Common myeloid progenitor, CD34-positive (primary cell): ENCODE data around the gene EFCAB6.

Source experiments
- CTCF ChIA-PET: fragments of 350-600 bp; sonication (Branson Sonifier 250); formaldehyde crosslinking; loops from one replicate; lab custom pipeline; 2021; ENCODE audit warnings: antibody characterized with exemption; lab: Charles Lee
- POLR2A ChIA-PET: fragments of 350-600 bp; sonication (Branson Sonifier 250); formaldehyde crosslinking; loops from one replicate; lab custom pipeline; 2021; ENCODE audit warnings: antibody characterized with exemption; lab: Charles Lee
- DNase-seq, 3 donors: peaks; one replicate each; pipeline versions ENCODE4 v3.0.0 to v3.0.0-alpha.2; 2013
- H3K27ac ChIP-seq, 2 experiments: 1 replicate in 1 of 2; 2 replicates in 1 of 2; pipeline ENCODE4 v1.7.0; 2013; ENCODE audit warnings: inconsistent platforms in 2 of 2, low read length in 2 of 2, mild to moderate bottlenecking in 2 of 2, low read depth in 1 of 2, moderate library complexity in 1 of 2; ENCODE audit not compliant: severe bottlenecking in 2 of 2, insufficient read depth in 1 of 2, poor library complexity in 1 of 2
- H3K27me3 ChIP-seq, 5 experiments: replicated peaks in 2 of 5; 1 replicate in 3 of 5; 2 replicates in 2 of 5; pipeline versions ENCODE4 v1.6.1 to v1.7.0; 2013; ENCODE audit warnings: low read length in 4 of 5, mild to moderate bottlenecking in 2 of 5, moderate library complexity in 2 of 5, inconsistent platforms in 1 of 5; ENCODE audit not compliant: insufficient read depth in 5 of 5, control insufficient read depth in 4 of 5
- H3K36me3 ChIP-seq, 4 experiments: 1 replicate in 2 of 4; 2 replicates in 2 of 4; pipeline versions ENCODE4 v1.6.1 to v1.7.0; 2013; ENCODE audit warnings: low read length in 3 of 4, control low read depth in 1 of 4, mild to moderate bottlenecking in 1 of 4; ENCODE audit not compliant: control insufficient read depth in 4 of 4, insufficient read depth in 4 of 4
- H3K4me1 ChIP-seq, 4 experiments: 1 replicate in 3 of 4; 2 replicates in 1 of 4; pipeline versions ENCODE4 v1.6.1 to v1.7.1; 2013; ENCODE audit warnings: low read length in 3 of 4, mild to moderate bottlenecking in 3 of 4, control low read depth in 1 of 4, inconsistent platforms in 1 of 4, moderate library complexity in 1 of 4; ENCODE audit not compliant: control insufficient read depth in 4 of 4, insufficient read depth in 4 of 4; ENCODE audit errors: control extremely low read depth in 1 of 4
- H3K4me3 ChIP-seq, 7 experiments: 1 replicate in 4 of 7; 2 replicates in 3 of 7; pipeline versions ENCODE4 v1.5.1 to v1.7.0; 2013; ENCODE audit warnings: mild to moderate bottlenecking in 7 of 7, low read length in 6 of 7, moderate library complexity in 6 of 7, inconsistent platforms in 2 of 7, low read depth in 2 of 7, control low read depth in 1 of 7; ENCODE audit not compliant: insufficient read depth in 4 of 7, control insufficient read depth in 1 of 7; ENCODE audit errors: extremely low read depth in 1 of 7
- H3K9me3 ChIP-seq, 5 experiments: 1 replicate in 4 of 5; 2 replicates in 1 of 5; pipeline versions ENCODE4 v1.6.1 to v1.7.1; 2013; ENCODE audit warnings: low read length in 4 of 5, mild to moderate bottlenecking in 2 of 5, inconsistent platforms in 1 of 5, low read depth in 1 of 5, moderate library complexity in 1 of 5; ENCODE audit not compliant: control insufficient read depth in 4 of 5, insufficient read depth in 2 of 5; ENCODE audit errors: control extremely low read depth in 1 of 5
- WGBS: methylation state at CpG from one replicate; pipeline ENCODE4 v1.1.5; 2013; ENCODE audit not compliant: insufficient coverage; 5-methylcytosine and 5-hydroxymethylcytosine counted together

The EFCAB6 gene

DNA sequence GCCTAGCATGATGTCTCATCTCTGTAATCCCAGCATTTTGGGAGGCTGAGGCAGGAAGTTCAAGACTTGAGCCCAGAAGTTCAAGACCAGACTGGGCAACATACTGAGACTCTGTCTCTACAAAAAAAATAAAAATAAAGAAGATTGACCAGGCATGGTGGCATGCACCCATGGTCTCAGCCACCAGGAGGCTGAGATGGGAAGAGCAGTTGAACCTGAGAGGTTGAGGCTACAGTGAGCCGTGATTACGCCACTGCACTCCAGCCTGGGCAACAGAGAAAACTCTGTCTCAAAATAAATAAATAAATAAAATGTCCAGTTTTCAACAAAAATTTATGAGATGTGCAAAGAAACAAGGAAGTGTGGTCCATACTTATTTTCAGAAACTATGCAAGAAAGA lies 28.3 kb downstream of the EFCAB6 start:
- CTCF ChIA-PET, result no interaction called here
- peaks cover 0 to 2% (median 0%) of the 10 kb centered on the region in 5 experiments for H3K27me3 ChIP-seq
- 100% methylated on average over 1 of the region's 2 CpGs for WGBS
- no peaks in the 10 kb centered on the region for H3K9me3 ChIP-seq
- POLR2A ChIA-PET, result no interaction called here
- H3K4me3 ChIP-seq, result no peak overlapping the region
- no peak overlapping the region for H3K27ac ChIP-seq
- no peaks in the 10 kb centered on the region for H3K36me3 ChIP-seq
- no peaks in the 10 kb centered on the region for H3K4me1 ChIP-seq
- no peak for DNase-seq

DNA sequence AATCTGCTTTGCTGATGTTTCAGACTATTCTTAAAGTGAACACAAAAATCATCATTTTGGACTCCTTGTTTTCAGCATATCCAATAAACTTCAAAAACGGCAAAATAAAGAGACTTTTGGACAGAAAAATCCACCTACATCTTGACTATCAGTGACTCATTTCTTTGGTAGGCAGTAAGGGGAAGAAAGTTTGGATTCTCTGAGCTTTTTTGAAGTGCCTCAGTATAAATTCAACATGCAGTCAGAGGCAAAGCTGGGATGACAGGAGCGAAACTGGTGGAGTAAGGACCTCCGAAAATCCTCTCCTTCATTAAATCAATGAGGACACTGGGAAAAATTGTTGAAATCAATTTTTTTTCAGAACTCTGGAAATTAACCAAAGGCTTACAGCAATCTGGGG lies 29.7 kb downstream of the EFCAB6 start:
- Histone ChIP-seq H3K27ac (no peak overlapping the region), H3K4me3 (no peak overlapping the region), H3K4me1 (peaks cover 0 to 6% (median 3%) of the 10 kb centered on the region in 4 experiments), H3K36me3 (no peaks in the 10 kb centered on the region), H3K27me3 (no peaks in the 10 kb centered on the region), H3K9me3 (no peaks in the 10 kb centered on the region)
- WGBS, result 100% methylated on average over 2 of the region's 3 CpGs
- ChIA-PET POLR2A (no interaction called here), CTCF (no interaction called here)
- DNase-seq, result no peak

DNA sequence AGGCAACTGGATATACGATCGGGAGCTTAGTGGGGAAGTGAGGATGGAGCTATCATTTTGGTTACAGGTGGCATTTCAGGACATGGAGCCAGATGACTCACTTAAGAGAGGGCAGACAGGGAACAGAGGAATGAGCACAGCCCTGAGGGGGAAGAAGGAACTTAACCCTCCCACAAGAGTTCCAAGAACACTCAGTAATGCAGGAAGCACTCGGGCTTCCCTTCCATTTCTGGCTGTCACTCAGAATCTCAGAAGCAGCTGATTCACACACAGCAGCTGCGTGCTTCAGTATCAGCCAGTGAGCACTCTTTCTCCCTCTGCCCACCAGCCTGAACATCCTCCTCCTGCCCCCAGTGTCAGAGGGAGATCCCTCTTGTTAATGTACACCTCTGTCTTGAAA lies 34.8 kb downstream of the EFCAB6 start:
- Histone ChIP-seq H3K27ac (no peak overlapping the region), H3K36me3 (no peaks in the 10 kb centered on the region), H3K4me3 (peak overlapping the region in 1 of 7 experiments; percentile 45), H3K9me3 (no peaks in the 10 kb centered on the region), H3K27me3 (peaks cover 0 to 6% (median 0%) of the 10 kb centered on the region in 5 experiments), H3K4me1 (peaks cover 0 to 12% (median 8%) of the 10 kb centered on the region in 4 experiments)
- 9% methylated on average over 4 of the region's 4 CpGs for WGBS
- DNase-seq, result peak; percentile 11 to 56 (median 42)
- ChIA-PET CTCF (no interaction called here), POLR2A (no interaction called here)

DNA sequence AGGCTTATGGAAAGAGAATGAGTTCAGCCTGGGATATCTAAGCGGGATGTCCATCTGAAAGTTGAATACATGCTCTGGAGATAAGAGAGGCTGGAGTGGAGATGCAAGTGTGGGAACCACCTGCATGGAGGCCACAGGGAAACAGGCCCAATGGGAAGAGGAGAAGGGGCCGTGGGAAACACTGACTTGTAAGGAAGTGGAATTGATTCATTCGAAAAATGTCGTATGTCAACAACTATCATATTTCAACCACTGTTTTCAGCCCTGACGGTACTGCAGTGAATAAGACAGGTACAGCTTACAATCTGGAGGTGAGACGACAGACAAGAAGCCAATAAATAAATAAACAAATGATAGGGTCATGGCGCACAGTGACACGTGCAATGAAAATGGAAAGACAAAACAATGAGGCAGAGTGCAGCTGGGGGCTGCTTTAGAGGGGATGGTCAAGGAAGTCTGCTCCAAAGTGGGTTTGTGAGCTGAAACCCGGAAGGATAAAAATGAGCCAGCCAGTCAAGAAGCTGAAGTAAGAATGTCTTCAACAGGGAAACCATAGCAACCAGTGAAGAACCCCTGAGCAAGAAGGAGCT lies 35.9 kb downstream of the EFCAB6 start:
- Histone ChIP-seq H3K4me1 (peaks cover 0 to 12% (median 8%) of the 10 kb centered on the region in 4 experiments), H3K27me3 (peaks cover 0 to 6% (median 0%) of the 10 kb centered on the region in 5 experiments), H3K4me3 (no peak overlapping the region), H3K27ac (no peak overlapping the region), H3K9me3 (no peaks in the 10 kb centered on the region), H3K36me3 (no peaks in the 10 kb centered on the region)
- POLR2A ChIA-PET, result no interaction called here
- no peak for DNase-seq
- 90% methylated on average over 5 of the region's 9 CpGs for WGBS
- CTCF ChIA-PET, result no interaction called here

DNA sequence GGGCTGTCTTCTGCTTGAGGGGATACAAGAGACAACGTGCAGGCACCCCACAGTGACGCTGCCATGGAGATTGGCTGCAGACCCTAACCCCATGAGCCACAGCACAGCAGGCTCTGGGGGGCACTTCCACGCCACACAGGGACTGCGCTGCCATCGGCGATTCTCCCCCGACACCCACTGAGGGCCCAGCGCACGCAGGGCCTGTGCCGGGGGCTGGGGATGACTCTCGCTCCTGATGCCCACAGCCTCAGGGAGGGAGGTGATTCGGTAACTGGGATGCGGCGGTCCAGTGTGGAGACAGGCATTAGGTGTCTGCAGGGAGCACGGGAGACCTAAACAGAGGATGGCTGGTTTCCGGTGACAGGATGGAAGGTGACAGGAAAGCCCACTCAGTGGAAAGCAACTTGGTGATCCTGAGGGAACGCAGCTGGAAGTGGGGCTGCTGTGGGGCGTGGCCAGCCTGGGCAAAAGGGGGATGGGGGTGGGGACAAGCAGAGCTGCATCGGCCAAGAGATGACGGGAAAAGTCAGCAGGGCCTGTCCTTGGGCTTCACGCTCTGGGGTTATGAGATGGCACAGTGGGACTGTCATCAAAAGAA lies 37.7 kb downstream of the EFCAB6 start:
- 92% methylated on average over 9 of the region's 21 CpGs for WGBS
- DNase-seq, result no peak

DNA sequence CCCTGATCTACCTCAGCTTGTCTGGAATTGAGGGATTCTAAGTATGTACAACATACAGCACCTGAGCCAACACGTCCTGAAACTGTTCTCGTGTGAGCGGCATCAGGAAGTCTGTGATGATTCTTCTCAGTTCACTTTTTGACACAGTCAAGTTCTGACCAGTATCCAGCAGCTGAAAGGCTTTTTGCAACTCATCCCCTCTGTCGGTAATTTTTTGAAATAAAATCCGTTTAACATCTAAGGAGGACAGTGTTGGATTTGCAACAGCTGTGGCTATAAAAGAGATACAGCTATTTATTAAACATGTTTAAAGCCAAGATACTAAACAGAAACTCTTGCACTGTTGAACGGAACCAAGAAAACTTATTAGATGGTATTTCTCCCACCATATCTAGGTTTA lies 39.3 kb downstream of the EFCAB6 start:
- peaks cover 0 to 2% (median 0%) of the 10 kb centered on the region in 5 experiments for H3K9me3 ChIP-seq
- POLR2A ChIA-PET, result no interaction called here
- CTCF ChIA-PET, result no interaction called here
- no peaks in the 10 kb centered on the region for H3K36me3 ChIP-seq
- WGBS, result 97% methylated on average over 3 of the region's 6 CpGs
- H3K4me3 ChIP-seq, result no peak overlapping the region
- DNase-seq, result no peak
- peaks cover 0 to 10% (median 7%) of the 10 kb centered on the region in 4 experiments for H3K4me1 ChIP-seq
- peaks cover 0 to 6% (median 0%) of the 10 kb centered on the region in 5 experiments for H3K27me3 ChIP-seq
- no peak overlapping the region for H3K27ac ChIP-seq

More for the DNA sequence above, 37.7 kb downstream of the EFCAB6 start:
- POLR2A ChIA-PET, result no interaction called here
- Histone ChIP-seq H3K36me3 (no peaks in the 10 kb centered on the region), H3K27ac (no peak overlapping the region), H3K9me3 (no peaks in the 10 kb centered on the region), H3K4me1 (peaks cover 0 to 12% (median 8%) of the 10 kb centered on the region in 4 experiments), H3K27me3 (peaks cover 0 to 6% (median 0%) of the 10 kb centered on the region in 5 experiments), H3K4me3 (no peak overlapping the region)
- CTCF ChIA-PET, result no interaction called here

DNA sequence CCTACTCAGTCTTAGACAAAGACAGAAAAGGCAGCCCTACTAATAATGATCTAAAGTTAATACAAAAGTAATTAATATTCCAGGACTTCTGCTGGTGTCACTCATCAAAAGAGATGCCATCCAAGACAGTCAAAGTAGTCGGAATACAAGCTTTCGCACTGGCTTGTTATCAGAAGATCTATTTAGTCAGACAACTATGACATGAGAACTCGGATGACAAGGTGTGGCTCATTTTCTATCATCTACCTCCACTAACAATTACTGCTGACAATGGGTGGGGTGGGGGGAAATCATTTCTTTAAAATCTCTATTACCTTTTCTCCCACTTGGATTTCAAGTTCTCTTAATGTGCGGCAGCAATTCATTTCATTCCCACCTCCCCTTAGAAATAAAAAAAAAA lies 56.7 kb downstream of the EFCAB6 start:
- DNase-seq, result no peak
- ChIA-PET CTCF (interaction anchor here (0.9 to 2.0 kb wide), 2 partner anchors 10 to 11 kb away, joined by 3 to 9 read pairs; no protein-coding TSS in a partner anchor), POLR2A (no interaction called here)
- no CpG with 5 or more reads among the region's 4 CpGs for WGBS
- Histone ChIP-seq H3K36me3 (no peaks in the 10 kb centered on the region), H3K27ac (no peak overlapping the region), H3K27me3 (peaks cover 0 to 5% (median 2%) of the 10 kb centered on the region in 5 experiments), H3K4me3 (no peak overlapping the region), H3K9me3 (peaks cover 0 to 2% (median 0%) of the 10 kb centered on the region in 5 experiments), H3K4me1 (no peaks in the 10 kb centered on the region)
